GM18861 (cell line): ENCODE results near the gene PTF1A.
"Not testable (repeated sequence)": the region's sequence is repeated elsewhere in the genome, so short reads cannot be mapped to it uniquely, and the experiment has no call there.

ENCODE experiments used
- ATAC-seq: cut with Tn5 transposase; IDR thresholded peaks from one replicate; pipeline ENCODE4 v1.9.1; 2021; ENCODE audit not compliant: unreplicated experiment

The PTF1A gene

GRCh38 chr10:23203369-23204325 is 11.5 kb downstream of the PTF1A start:
- no peak for ATAC-seq

- no peak for ATAC-seq
These were observed 12.7 kb downstream of the PTF1A start for GRCh38 chr10:23204773-23205172.

- no peak for ATAC-seq
These were observed 14.0 kb downstream of the PTF1A start for GRCh38 chr10:23205972-23206642.

GRCh38 chr10:23217471-23217870 is 25.4 kb downstream of the PTF1A start:
- ATAC-seq = no peak

GRCh38 chr10:23230582-23230981 is 38.5 kb downstream of the PTF1A start:
- no peak for ATAC-seq

GRCh38 chr10:23238015-23238414 is 45.9 kb downstream of the PTF1A start:
- no peak for ATAC-seq

GRCh38 chr10:23241779-23242178 is 49.7 kb downstream of the PTF1A start:
- not testable (repeated sequence) for ATAC-seq
